Measurements from ENCODE around the gene CREBZF. TPM values are rescaled to one million over a fixed set of nuclear protein-coding genes. Genes with fewer than 3 reads are reported as not detected.

The CREBZF gene
- 10 to 100 TPM; 53.3 to 53.9 TPM for total RNA-seq

GRCh38 chr11:85664615-85665481, at the start of gene CREBZF:
Gene CREBZF, minus strand, starts transcription at chr11:85665129. Its CDS starts 254 bp downstream, at chr11:85664875.
- H3K9me3 Mint-ChIP-seq: no peaks in the 10 kb centered on the region
- peaks cover 39% of the 10 kb centered on the region for H3K36me3 Mint-ChIP-seq (ENCODE audit: low read depth)
- CTCF ChIA-PET: interaction anchor here (0.6 to 1.9 kb wide), 4 partner anchors 35 to 151 kb away, joined by 3 to 4 read pairs (median 3); no protein-coding TSS in a partner anchor
- H3K27ac Mint-ChIP-seq: peak within 1 kb of the TSS; percentile 96
- H3K27me3 Mint-ChIP-seq (ENCODE audit: low read depth): no peaks in the 10 kb centered on the region
- peak; percentile 98 for DNase-seq
- intact Hi-C loops (cut with micrococcal nuclease): loop anchor here (1.0 to 2.0 kb wide), 15 partner anchors 17 to 1141 kb away; partner anchors contain the start of genes HIKESHI, PICALM, SYTL2 and TMEM126A
- H3K4me1 Mint-ChIP-seq (ENCODE audit: low read depth): peaks cover 23% of the 10 kb centered on the region
- H3K4me3 Mint-ChIP-seq: peak within 1 kb of the TSS; percentile 98

GRCh38 chr11:85712953-85713352, 48.0 kb upstream of the CREBZF start:
- intact Hi-C loops (cut with micrococcal nuclease): no loop called here
- no peaks in the 10 kb centered on the region for H3K27me3 Mint-ChIP-seq (ENCODE audit: low read depth)

GRCh38 chr11:85710917-85711316, 46.0 kb upstream of the CREBZF start:
- Mint-ChIP-seq H3K27ac (no peak overlapping the region), H3K27me3 (ENCODE audit: low read depth) (no peaks in the 10 kb centered on the region), H3K4me3 (no peak overlapping the region), H3K4me1 (ENCODE audit: low read depth) (no peaks in the 10 kb centered on the region), H3K36me3 (ENCODE audit: low read depth) (no peaks in the 10 kb centered on the region), H3K9me3 (no peaks in the 10 kb centered on the region)
- intact Hi-C loops (cut with micrococcal nuclease): no loop called here
- no peak for DNase-seq
- CTCF ChIA-PET: interaction anchor here (0.6 to 0.7 kb wide), 2 partner anchors 11 to 668 kb away, joined by 5 read pairs; no protein-coding TSS in a partner anchor

More at GRCh38 chr11:85712953-85713352, 48.0 kb upstream of the CREBZF start:
- H3K36me3 Mint-ChIP-seq (ENCODE audit: low read depth): no peaks in the 10 kb centered on the region
- no peak overlapping the region for H3K27ac Mint-ChIP-seq
- H3K9me3 Mint-ChIP-seq: no peaks in the 10 kb centered on the region
- no peak for DNase-seq
- peaks cover 8% of the 10 kb centered on the region for H3K4me1 Mint-ChIP-seq (ENCODE audit: low read depth)
- no peak overlapping the region for H3K4me3 Mint-ChIP-seq
- CTCF ChIA-PET: interaction anchor here (1.1 kb wide), 1 partner anchor 142 kb away, joined by 3 read pairs; the partner anchor contains the start of gene CCDC83

GRCh38 chr11:85709941-85710702, 45.2 kb upstream of the CREBZF start:
- Mint-ChIP-seq H3K4me3 (no peak overlapping the region), H3K27me3 (ENCODE audit: low read depth) (no peaks in the 10 kb centered on the region), H3K27ac (no peak overlapping the region), H3K9me3 (no peaks in the 10 kb centered on the region), H3K36me3 (ENCODE audit: low read depth) (no peaks in the 10 kb centered on the region), H3K4me1 (ENCODE audit: low read depth) (no peaks in the 10 kb centered on the region)
- CTCF ChIA-PET: interaction anchor here (0.6 kb wide), 1 partner anchor 10 kb away, joined by 5 read pairs; no protein-coding TSS in a partner anchor
- no peak for DNase-seq
- intact Hi-C loops (cut with micrococcal nuclease): no loop called here

GRCh38 chr11:85705800-85706199, 40.9 kb upstream of the CREBZF start:
- CTCF ChIA-PET: no interaction called here
- DNase-seq: no peak
- Mint-ChIP-seq H3K27ac (no peak overlapping the region), H3K36me3 (ENCODE audit: low read depth) (peaks cover 2% of the 10 kb centered on the region), H3K4me3 (no peak overlapping the region), H3K27me3 (ENCODE audit: low read depth) (no peaks in the 10 kb centered on the region), H3K4me1 (ENCODE audit: low read depth) (peaks cover under 1% of the 10 kb centered on the region), H3K9me3 (no peaks in the 10 kb centered on the region)
- intact Hi-C loops (cut with micrococcal nuclease): no loop called here

GRCh38 chr11:85704967-85705366, 40.0 kb upstream of the CREBZF start:
- Mint-ChIP-seq H3K27me3 (ENCODE audit: low read depth) (no peaks in the 10 kb centered on the region), H3K9me3 (no peaks in the 10 kb centered on the region), H3K36me3 (ENCODE audit: low read depth) (peaks cover 2% of the 10 kb centered on the region), H3K27ac (no peak overlapping the region), H3K4me1 (ENCODE audit: low read depth) (peaks cover 9% of the 10 kb centered on the region), H3K4me3 (no peak overlapping the region)
- intact Hi-C loops (cut with micrococcal nuclease): loop anchor here (5.0 kb wide), 1 partner anchor 712 kb away; no protein-coding TSS in a partner anchor
- DNase-seq: no peak
- CTCF ChIA-PET: no interaction called here

GRCh38 chr11:85699957-85700741, 35.2 kb upstream of the CREBZF start:
- CTCF ChIA-PET: interaction anchor here (0.5 to 1.8 kb wide), 5 partner anchors 11 to 93 kb away, joined by 3 to 5 read pairs (median 3); no protein-coding TSS in a partner anchor
- intact Hi-C loops (cut with micrococcal nuclease): loop anchor here (1.0 to 5.0 kb wide), 10 partner anchors 15 to 893 kb away; partner anchors contain the start of gene CREBZF
- Mint-ChIP-seq H3K4me1 (ENCODE audit: low read depth) (peaks cover 35% of the 10 kb centered on the region), H3K27me3 (ENCODE audit: low read depth) (no peaks in the 10 kb centered on the region), H3K27ac (peak overlapping the region; percentile 36), H3K4me3 (no peak overlapping the region), H3K36me3 (ENCODE audit: low read depth) (peaks cover 2% of the 10 kb centered on the region), H3K9me3 (no peaks in the 10 kb centered on the region)
- DNase-seq: no peak

- intact Hi-C loops (cut with micrococcal nuclease): loop anchor here (2.0 to 5.0 kb wide), 2 partner anchors 15 to 519 kb away; no protein-coding TSS in a partner anchor
- peak overlapping the region; percentile 50 for H3K27ac Mint-ChIP-seq
- peaks cover 35% of the 10 kb centered on the region for H3K4me1 Mint-ChIP-seq (ENCODE audit: low read depth)
- no peak for DNase-seq
- no peak overlapping the region for H3K4me3 Mint-ChIP-seq
- no peaks in the 10 kb centered on the region for H3K27me3 Mint-ChIP-seq (ENCODE audit: low read depth)
- CTCF ChIA-PET: interaction anchor here (0.5 to 1.3 kb wide), 3 partner anchors 10 to 129 kb away, joined by 3 to 4 read pairs (median 3); no protein-coding TSS in a partner anchor
- H3K36me3 Mint-ChIP-seq (ENCODE audit: low read depth): no peaks in the 10 kb centered on the region
- no peaks in the 10 kb centered on the region for H3K9me3 Mint-ChIP-seq
These were observed 33.3 kb upstream of the CREBZF start for GRCh38 chr11:85698195-85698594.

- intact Hi-C loops (cut with micrococcal nuclease): loop anchor here (2.0 to 5.0 kb wide), 2 partner anchors 15 to 520 kb away; no protein-coding TSS in a partner anchor
- CTCF ChIA-PET: interaction anchor here (0.5 to 1.3 kb wide), 3 partner anchors 10 to 129 kb away, joined by 3 to 4 read pairs (median 3); no protein-coding TSS in a partner anchor
- H3K4me1 Mint-ChIP-seq (ENCODE audit: low read depth): peaks cover 35% of the 10 kb centered on the region
These were observed 32.8 kb upstream of the CREBZF start for GRCh38 chr11:85697747-85698146.

GRCh38 chr11:85695546-85695945, 30.6 kb upstream of the CREBZF start:
- no peak overlapping the region for H3K4me3 Mint-ChIP-seq
- H3K27ac Mint-ChIP-seq: no peak overlapping the region
- CTCF ChIA-PET: interaction anchor here (0.7 to 3.6 kb wide), 5 partner anchors 11 to 159 kb away, joined by 3 to 21 read pairs (median 7); partner anchors contain the start of genes CCDC83 and CCDC89
- H3K27me3 Mint-ChIP-seq (ENCODE audit: low read depth): no peaks in the 10 kb centered on the region
- no peaks in the 10 kb centered on the region for H3K36me3 Mint-ChIP-seq (ENCODE audit: low read depth)
- DNase-seq: no peak
- H3K4me1 Mint-ChIP-seq (ENCODE audit: low read depth): peaks cover 33% of the 10 kb centered on the region
- intact Hi-C loops (cut with micrococcal nuclease): loop anchor here (2.0 to 5.0 kb wide), 4 partner anchors 115 to 522 kb away; partner anchors contain the start of genes CCDC83 and SYTL2
- H3K9me3 Mint-ChIP-seq: no peaks in the 10 kb centered on the region

More at GRCh38 chr11:85697747-85698146, 32.8 kb upstream of the CREBZF start:
- H3K36me3 Mint-ChIP-seq (ENCODE audit: low read depth): no peaks in the 10 kb centered on the region
- H3K27me3 Mint-ChIP-seq (ENCODE audit: low read depth): no peaks in the 10 kb centered on the region
- H3K4me3 Mint-ChIP-seq: no peak overlapping the region
- H3K27ac Mint-ChIP-seq: no peak overlapping the region
- DNase-seq: no peak
- no peaks in the 10 kb centered on the region for H3K9me3 Mint-ChIP-seq

GRCh38 chr11:85694385-85694980, 29.6 kb upstream of the CREBZF start:
- Mint-ChIP-seq H3K4me3 (no peak overlapping the region), H3K9me3 (no peaks in the 10 kb centered on the region), H3K36me3 (ENCODE audit: low read depth) (no peaks in the 10 kb centered on the region), H3K4me1 (ENCODE audit: low read depth) (peaks cover 22% of the 10 kb centered on the region), H3K27me3 (ENCODE audit: low read depth) (no peaks in the 10 kb centered on the region), H3K27ac (no peak overlapping the region)
- CTCF ChIA-PET: interaction anchor here (0.6 to 3.6 kb wide), 5 partner anchors 10 to 160 kb away, joined by 3 to 21 read pairs (median 7); partner anchors contain the start of genes CCDC83 and CCDC89
- intact Hi-C loops (cut with micrococcal nuclease): loop anchor here (2.0 kb wide), 3 partner anchors 116 to 160 kb away; partner anchors contain the start of genes CCDC83 and SYTL2
- peak; percentile 16 for DNase-seq
